Right lobe of liver (tissue), 6 donors: Measurements from ENCODE around the gene RUNDC3A. TPM values are rescaled to one million over a fixed set of nuclear protein-coding genes. Genes with fewer than 3 reads are reported as not detected.
"Not testable (repeated sequence)": the region's sequence is repeated elsewhere in the genome, so short reads cannot be mapped to it uniquely, and the experiment has no call there.

Source experiments
- ATAC-seq, 4 donors: fragments of 200-7000 bp; cut with Tn5 transposase; one replicate each; pipeline ENCODE4 v1.9.1; 2020; ENCODE audit warnings: mild to moderate bottlenecking in 4 of 4, moderate library complexity in 4 of 4
- DNase-seq, 3 donors: peaks; one replicate each; pipeline ENCODE4 v3.0.0-alpha.2; 2020
- H3K27ac ChIP-seq, 3 donors: fragments of 200-600 bp; one replicate each; pipeline ENCODE4 v1.8.0; 2022
- H3K27me3 ChIP-seq, 2 donors: fragments of 200-600 bp; one replicate each; pipeline ENCODE4 v1.8.0; 2022
- H3K36me3 ChIP-seq, 4 donors: fragments of 200-600 bp; sonication (generic) in 1 of 4; one replicate each; pipeline versions ENCODE4 v1.5.1 to v1.8.0; 2017 to 2022; ENCODE audit warnings: control low read depth in 1 of 4
- H3K4me1 ChIP-seq, 4 donors: fragments of 200-600 bp; sonication (generic) in 1 of 4; one replicate each; pipeline versions ENCODE4 v1.5.1 to v1.8.0; 2017 to 2022; ENCODE audit warnings: control low read depth in 1 of 4
- H3K4me3 ChIP-seq, 3 donors: fragments of 200-600 bp; one replicate each; pipeline ENCODE4 v1.8.0; 2022
- H3K9me3 ChIP-seq, 4 donors: fragments of 200-600 bp; sonication (generic) in 1 of 4; one replicate each; pipeline versions ENCODE4 v1.5.1 to v1.8.0; 2017 to 2022; ENCODE audit warnings: control low read depth in 1 of 4
- POLR2A ChIP-seq: fragments of 450-650 bp; IDR thresholded peaks from one replicate; pipeline ENCODE4 v1.6.1; 2017; ENCODE audit warnings: antibody characterized with exemption, mild to moderate bottlenecking
- WGBS: methylation state at CpG from one replicate; pipeline ENCODE4 v1.1.6; 2018; ENCODE audit warnings: low coverage, low lambda C conversion rate; ENCODE audit not compliant: insufficient coverage; ENCODE audit errors: missing lambda C conversion rate; 5-methylcytosine and 5-hydroxymethylcytosine counted together
- intact Hi-C, 2 donors: fragments of 100-400 bp; cut with DNase I; formaldehyde crosslinking; loops; one replicate each; pipeline versions ENCODE4 v1.11.2 to v1.14.1; 2022
- small RNA-seq, 2 experiments: library from RNA; depleted of rRNA; stranded (forward); fragments of <200 nt; gene quantifications; one replicate each; pipeline ENCODE3, GENCODE V24; 2016
- total RNA-seq, 6 experiments: library from RNA; depleted of rRNA in 2 of 6; stranded (reverse); fragments of >200 nt in 2 of 6; fragmentation: NEBNext Ultra II Directional in 3 of 6; extraction: Animal tissue kit (Norgen Biotek cat#: 25700) in 3 of 6; gene quantifications; one replicate each; pipeline versions ENCODE4 v1.1.0 to v1.2.4, GENCODE V29; 2016 to 2023
- TF ChIP-seq, protein P1 (sequence below), 4 donors: fragments of 200-600 bp in 3 of 4; fragments of 450-650 bp in 1 of 4; IDR thresholded peaks; one replicate each; pipeline versions ENCODE4 v1.5.1 to v1.8.0; 2016 to 2022; ENCODE audit warnings: antibody characterized with exemption in 4 of 4, mild to moderate bottlenecking in 2 of 4
- donor health status: DM: no; HTN: yes; CAD: no.
- donor health status: DM: no; HTN: no; CAD: no.
- donor health status: DM: no; HTN: no; CAD: no.
- donor health status: DM: no; HTN: yes; CAD: no.
- donor health status: DM: no; HTN: yes; CAD: no.

The RUNDC3A gene
- total RNA-seq, 6 experiments from 2014 or later, result 0.12 to 0.75 TPM; not detected in 4

DNA sequence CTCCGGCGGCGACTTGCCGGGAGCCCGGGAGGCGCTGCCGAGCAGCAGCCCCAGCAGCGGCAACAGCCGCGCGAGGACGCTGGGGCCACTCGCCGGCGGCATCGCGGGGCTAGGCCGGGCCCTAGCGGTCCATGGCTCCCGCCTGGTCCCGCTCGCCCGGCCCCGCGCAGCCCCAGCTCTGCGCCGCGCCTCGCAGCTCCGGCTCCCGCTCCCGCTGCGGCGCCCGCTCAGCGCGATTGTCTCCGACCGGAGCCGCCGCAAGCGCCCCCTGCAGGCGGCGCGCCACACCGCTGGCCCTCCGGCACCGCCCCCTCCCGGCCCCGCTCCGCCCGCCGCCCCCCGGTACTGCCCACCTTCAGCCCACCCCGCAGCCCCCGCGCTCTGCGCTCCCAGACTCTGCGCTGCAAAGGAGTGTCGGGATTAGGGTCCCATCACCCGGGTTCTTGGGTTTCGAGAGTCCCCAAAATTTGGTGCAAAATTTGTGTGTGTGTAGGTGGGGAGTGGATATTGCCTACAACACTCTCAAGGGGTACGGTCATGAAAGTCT is 55.3 kb downstream of the RUNDC3A start, which contains the start of gene FAM171A2:
Gene FAM171A2, minus strand, starts transcription at position 241 of the 547 bp plus-strand sequence. Its CDS starts 139 bp downstream, at position 102.
- 1% methylated on average over 38 of the region's 63 CpGs for WGBS
- Histone ChIP-seq H3K27me3 (no peaks in the 10 kb centered on the region), H3K27ac (no peak within 1 kb of the TSS), H3K4me3 (peak within 1 kb of the TSS; percentile 49 to 57 (median 50)), H3K9me3 (no peaks in the 10 kb centered on the region), H3K4me1 (peaks cover 0 to 6% (median 0%) of the 10 kb centered on the region in 4 donors), H3K36me3 (no peaks in the 10 kb centered on the region)
- TF ChIP-seq, protein P1, sequence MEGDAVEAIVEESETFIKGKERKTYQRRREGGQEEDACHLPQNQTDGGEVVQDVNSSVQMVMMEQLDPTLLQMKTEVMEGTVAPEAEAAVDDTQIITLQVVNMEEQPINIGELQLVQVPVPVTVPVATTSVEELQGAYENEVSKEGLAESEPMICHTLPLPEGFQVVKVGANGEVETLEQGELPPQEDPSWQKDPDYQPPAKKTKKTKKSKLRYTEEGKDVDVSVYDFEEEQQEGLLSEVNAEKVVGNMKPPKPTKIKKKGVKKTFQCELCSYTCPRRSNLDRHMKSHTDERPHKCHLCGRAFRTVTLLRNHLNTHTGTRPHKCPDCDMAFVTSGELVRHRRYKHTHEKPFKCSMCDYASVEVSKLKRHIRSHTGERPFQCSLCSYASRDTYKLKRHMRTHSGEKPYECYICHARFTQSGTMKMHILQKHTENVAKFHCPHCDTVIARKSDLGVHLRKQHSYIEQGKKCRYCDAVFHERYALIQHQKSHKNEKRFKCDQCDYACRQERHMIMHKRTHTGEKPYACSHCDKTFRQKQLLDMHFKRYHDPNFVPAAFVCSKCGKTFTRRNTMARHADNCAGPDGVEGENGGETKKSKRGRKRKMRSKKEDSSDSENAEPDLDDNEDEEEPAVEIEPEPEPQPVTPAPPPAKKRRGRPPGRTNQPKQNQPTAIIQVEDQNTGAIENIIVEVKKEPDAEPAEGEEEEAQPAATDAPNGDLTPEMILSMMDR (IDR thresholded peaks at IDR 0.05), result peak; percentile 61 to 99 (median 75)
- TF ChIP-seq POLR2A, result no peak
- intact Hi-C loops, result no loop called here
- peak; percentile 85 to 94 (median 89) for ATAC-seq
- peak; percentile 52 to 72 (median 63) for DNase-seq

DNA sequence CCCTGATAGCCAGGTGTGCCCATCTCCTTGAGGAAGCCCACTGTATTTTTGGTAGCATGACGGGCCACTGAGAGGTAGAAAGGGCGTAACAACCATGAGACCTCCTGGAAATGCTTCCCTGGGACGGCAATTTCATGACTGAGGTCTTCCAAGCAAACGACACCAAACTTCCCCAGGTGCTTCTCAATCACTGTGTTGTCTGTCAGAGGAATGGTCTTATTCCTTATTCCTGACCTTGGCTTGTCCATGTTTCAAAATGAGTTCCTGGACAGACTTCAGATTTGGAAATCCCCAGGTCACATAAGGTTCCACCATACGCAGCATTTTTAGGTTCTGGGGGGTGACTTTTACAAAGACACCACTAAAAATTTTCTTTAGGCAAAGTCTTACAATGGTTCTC is 56.6 kb downstream of the RUNDC3A start:
- H3K27ac ChIP-seq, DNase-seq, intact Hi-C loops, H3K9me3 ChIP-seq, H3K4me1 ChIP-seq, H3K36me3 ChIP-seq, H3K27me3 ChIP-seq, ATAC-seq, H3K4me3 ChIP-seq: not testable (repeated sequence)
- WGBS, result 69% methylated on average over 2 of the region's 5 CpGs

- intact Hi-C loops, result no loop called here
- no peaks in the 10 kb centered on the region for H3K9me3 ChIP-seq
- DNase-seq, result no peak
- H3K27me3 ChIP-seq, result no peaks in the 10 kb centered on the region
- ATAC-seq, result no peak
- H3K4me3 ChIP-seq, result no peak overlapping the region
- H3K36me3 ChIP-seq, result no peaks in the 10 kb centered on the region
- TF ChIP-seq POLR2A, result no peak
- TF ChIP-seq, protein P1 (IDR thresholded peaks at IDR 0.05), result no peak
- H3K4me1 ChIP-seq, result peaks cover 0 to 6% (median 0%) of the 10 kb centered on the region in 4 donors
- 67% methylated on average over 7 of the region's 7 CpGs for WGBS
- H3K27ac ChIP-seq, result no peak overlapping the region
Observed at GRCh38 chr17:44367231-44367979, 59.0 kb downstream of the RUNDC3A start.

Small RNA genes within 50 kb of the gene (small RNA-seq; reads per million reads assigned to genes)
- 0 reads per million in 2 experiments for gene RF00012
- 0.13 to 0.29 reads per million in 2 experiments for gene RN7SL507P
- gene RNU6-453P, result 0 reads per million in 2 experiments

Other genes with a start within 250 kb of the RUNDC3A start
- gene LSM12, start 241.9 kb upstream of the RUNDC3A start, total RNA-seq, result 10 to 100 TPM; 24.2 to 30.6 (median 29.4) TPM
- 10 to 100 TPM in 2 of 6 experiments, 1 to 10 TPM in 4; 5.9 to 24.2 (median 9.9) TPM for gene G6PC3, start 237.9 kb upstream of the RUNDC3A start, total RNA-seq
- gene HDAC5, start 185.0 kb upstream of the RUNDC3A start, total RNA-seq, result 10 to 100 TPM; 12.0 to 26.4 (median 15.5) TPM
- gene HROB, start 166.7 kb upstream of the RUNDC3A start, total RNA-seq, result 1 to 10 TPM in 1 of 6 experiments, under 1 TPM in 5; 0.20 to 1.1 (median 0.40) TPM
- gene ASB16, start 137.9 kb upstream of the RUNDC3A start, total RNA-seq, result 1 to 10 TPM in 1 of 6 experiments, not detected in 5; 1.5 TPM
- gene TMUB2, start 121.6 kb upstream of the RUNDC3A start, total RNA-seq, result 10 to 100 TPM; 13.8 to 18.0 (median 15.7) TPM
- gene ATXN7L3, start 108.7 kb upstream of the RUNDC3A start, total RNA-seq, result 10 to 100 TPM; 20.3 to 26.8 (median 22.1) TPM
- gene UBTF, start 88.9 kb upstream of the RUNDC3A start, total RNA-seq, result 10 to 100 TPM; 22.3 to 35.9 (median 32.0) TPM
- gene SLC4A1, start 40.5 kb upstream of the RUNDC3A start, total RNA-seq, result 10 to 100 TPM in 1 of 6 experiments, 1 to 10 TPM in 2, under 1 TPM in 3; 0.06 to 31.8 (median 1.2) TPM
- 100 to 1,000 TPM in 2 of 6 experiments, 10 to 100 TPM in 4; 56.3 to 111 (median 64.6) TPM for gene SLC25A39, start 16.2 kb downstream of the RUNDC3A start, total RNA-seq
- 100 to 1,000 TPM in 5 of 6 experiments, 10 to 100 TPM in 1; 84.5 to 230 (median 150) TPM for gene GRN, start 36.7 kb downstream of the RUNDC3A start, total RNA-seq
- under 1 TPM; 0.16 to 0.68 (median 0.39) TPM for gene FAM171A2, start 55.3 kb downstream of the RUNDC3A start, total RNA-seq
- 1 to 10 TPM in 2 of 6 experiments, under 1 TPM in 3, not detected in 1; 0.37 to 1.5 (median 0.49) TPM for gene ITGA2B, start 81.0 kb downstream of the RUNDC3A start, total RNA-seq
- 10 to 100 TPM in 4 of 6 experiments, 1 to 10 TPM in 2; 8.1 to 14.4 (median 13.1) TPM for gene GPATCH8, start 194.8 kb downstream of the RUNDC3A start, total RNA-seq
- under 1 TPM; 0.11 to 0.64 (median 0.28) TPM for gene FZD2, start 248.9 kb downstream of the RUNDC3A start, total RNA-seq